ENCODE data around the gene SH2D2A. TPM values are rescaled to one million over a fixed set of nuclear protein-coding genes. Genes with fewer than 3 reads are reported as not detected.

The SH2D2A gene
- total and polyA plus RNA-seq, 2 of the 4 experiments (the other 2 are of a cell fraction) = not detected

- no peak for TF ChIP-seq USF2 (IDR thresholded peaks at IDR 0.05; ENCODE audit: low read depth, low read length)
Observed at GRCh38 chr1:156816561-156817328, at the start of gene SH2D2A (continued).

GRCh38 chr1:156865865-156866248 lies 49.2 kb upstream of the SH2D2A start:
- H3K9ac ChIP-seq (ENCODE audit: low read depth, low read length) = no peak overlapping the region
- no peak overlapping the region for H3K56ac ChIP-seq (ENCODE audit: extremely low read depth, insufficient read depth, low read length)
- peaks cover 61% of the 10 kb centered on the region for H3K27me3 ChIP-seq (ENCODE audit: control insufficient read depth, insufficient read depth, low read length)
- H3K27ac ChIP-seq (ENCODE audit: insufficient read depth, low read length) = no peak overlapping the region
- no peak overlapping the region for H2AK9ac ChIP-seq (replicated peaks; ENCODE audit: low read depth, low read length, poor library complexity)
- dilution Hi-C loops (cut with HindIII; ENCODE audit: low sequenced_read_pairs, unreplicated experiment) (no loop called here), in situ Hi-C loops (cut with MboI; ENCODE audit: low sequenced_read_pairs) (no loop called here), intact Hi-C loops (cut with micrococcal nuclease) (no loop called here)
- H4K91ac ChIP-seq (ENCODE audit: insufficient read depth, low read depth, low read length) = no peak overlapping the region
- no peak overlapping the region for H4K8ac ChIP-seq (ENCODE audit: low read depth in 2 of 2, low read length in 2 of 2)
- BruUV-seq (replicated peaks) = no TSS peak
- no peak for TF ChIP-seq RAD21 (IDR thresholded peaks at IDR 0.05; ENCODE audit: low read length)
- TF ChIP-seq MXI1 (IDR thresholded peaks at IDR 0.05; ENCODE audit: borderline replicate concordance, low read depth, low read length) = no peak
- no peak for TF ChIP-seq CTCF (conservative IDR thresholded peaks at IDR 0.05; ENCODE audit: low read depth, low read length)
- no peak for TF ChIP-seq MAZ (IDR thresholded peaks at IDR 0.05; ENCODE audit: borderline replicate concordance, low read depth, low read length)
- H3K9me1 ChIP-seq (ENCODE audit: insufficient read depth, low read length) = peaks cover 3% of the 10 kb centered on the region; the same call in 1 of the 2 replicates
- ChIA-PET CTCF (no interaction called here), POLR2A (ENCODE audit: unreplicated experiment) (no interaction called here)
- H2BK5ac ChIP-seq (ENCODE audit: low read depth, low read length, poor library complexity, severe bottlenecking) = no peak overlapping the region
- H4K20me1 ChIP-seq (ENCODE audit: insufficient read depth, low read length) = peaks cover 8% of the 10 kb centered on the region; the same call in 1 of the 2 replicates
- no peak for ATAC-seq (ENCODE audit: low read depth)
- H3K4me1 ChIP-seq (ENCODE audit: control insufficient read depth, insufficient read depth, low read length) = peaks cover 6% of the 10 kb centered on the region
- no peaks in the 10 kb centered on the region for H3K79me1 ChIP-seq (ENCODE audit: low read depth in 1 of 2, low read length in 2 of 2)
- H4K5ac ChIP-seq (ENCODE audit: low read depth, low read length) = no peak overlapping the region
- H3K4me3 ChIP-seq (ENCODE audit: insufficient read depth, low read depth, low read length) = no peak overlapping the region
- H3K4me2 ChIP-seq (ENCODE audit: low read depth, low read length) = no peak overlapping the region
- WGBS, 2 experiments (ENCODE audit: extremely low coverage in 2 of 2, insufficient read length in 1 of 2) = no CpG with 5 or more reads among the region's 4 CpGs
- no peak overlapping the region for H2BK20ac ChIP-seq (ENCODE audit: low read depth, low read length)
- no peak overlapping the region for H3K14ac ChIP-seq (replicated peaks; ENCODE audit: low read depth, low read length)
- no peak overlapping the region for H3K23ac ChIP-seq (ENCODE audit: low read depth, low read length)
- no peak for DNase-seq
- no peak overlapping the region for H2BK120ac ChIP-seq (ENCODE audit: low read depth, low read length)
- no peak overlapping the region for H2AFZ ChIP-seq (replicated peaks; ENCODE audit: low read length, poor library complexity)
- H2BK15ac ChIP-seq (ENCODE audit: low read depth, low read length) = no peak overlapping the region
- H2AK5ac ChIP-seq (ENCODE audit: low read depth, low read length) = no peak overlapping the region
- no peak overlapping the region for H3K4ac ChIP-seq (ENCODE audit: low read depth, low read length)
- no peaks in the 10 kb centered on the region for H3K36me3 ChIP-seq (ENCODE audit: control insufficient read depth, insufficient read depth, low read length)
- no peak overlapping the region for H3K18ac ChIP-seq (ENCODE audit: low read depth, low read length)
- no peaks in the 10 kb centered on the region for H3K9me3 ChIP-seq (ENCODE audit: control insufficient read depth, insufficient read depth, low read length)
